Endothelial cell of umbilical vein (primary cell): ENCODE results near the gene ZNF223. TPM values are rescaled to one million over a fixed set of nuclear protein-coding genes. Genes with fewer than 3 reads are reported as not detected.

Experiments
- BruUV-seq: library from RNA; stranded (reverse); fragments of 400-500 nt; replicated peaks from 2 replicates; lab custom pipeline; 2021; lab: Mats Ljungman, UMichigan
- CTCF ChIA-PET: fragments of 300-600, 350-600 bp; sonication (Branson Sonifier 250); formaldehyde crosslinking; loops from one replicate; lab custom pipeline; 2021; ENCODE audit warnings: antibody characterized with exemption, inconsistent platforms; lab: Charles Lee
- POLR2A ChIA-PET: fragments of 300-600, 350-600 bp; sonication (Branson Sonifier 250); formaldehyde crosslinking; loops from one replicate; lab custom pipeline; 2021; ENCODE audit warnings: antibody characterized with exemption, inconsistent platforms; lab: Charles Lee
- DNase-seq: peaks from one replicate; pipeline ENCODE4 v3.0.0-alpha.2; 2011; ENCODE audit warnings: low read depth, low spot score
- FAIRE-seq: peaks from 2 replicates; lab custom pipeline; 2011; peaks lifted over from hg19 to GRCh38; lab: Jason Lieb, UNC
- H2AFZ ChIP-seq: 2 replicates; pipeline ENCODE4 v1.6.0; 2012; ENCODE audit warnings: low read depth, low read length, control low read depth, inconsistent platforms
- H3K27ac ChIP-seq: 2 replicates; pipeline ENCODE4 v1.5.1; 2011; ENCODE audit warnings: low read depth, mild to moderate bottlenecking, control low read depth, low read length, moderate library complexity; ENCODE audit not compliant: insufficient read depth
- H3K27me3 ChIP-seq, 2 experiments: 2 replicates each; pipeline versions ENCODE4 v1.6.0 to v1.6.1; 2011; ENCODE audit warnings: low read length in 2 of 2, mixed read lengths in 1 of 2; ENCODE audit not compliant: control insufficient read depth in 2 of 2, insufficient read depth in 2 of 2
- H3K36me3 ChIP-seq, 2 experiments: 2 replicates in 1 of 2; 3 replicates in 1 of 2; pipeline ENCODE4 v1.5.1; 2011; ENCODE audit warnings: low read length in 2 of 2, mild to moderate bottlenecking in 1 of 2, moderate library complexity in 1 of 2; ENCODE audit not compliant: control insufficient read depth in 2 of 2, insufficient read depth in 2 of 2; ENCODE audit errors: extremely low read depth in 1 of 2
- H3K4me1 ChIP-seq: 3 replicates; pipeline ENCODE4 v1.5.1; 2011; ENCODE audit warnings: mild to moderate bottlenecking, low read length; ENCODE audit not compliant: control insufficient read depth, insufficient read depth; ENCODE audit errors: extremely low read depth
- H3K4me2 ChIP-seq: 2 replicates; pipeline ENCODE4 v1.6.1; 2011; ENCODE audit warnings: low read length, control low read depth, mixed read lengths; ENCODE audit not compliant: insufficient read depth
- H3K4me3 ChIP-seq, 3 experiments: fragments of 200-600 bp in 1 of 3; sonication (generic), shearing (Covaris generic) in 1 of 3; replicated peaks in 1 of 3; 2 replicates each; pipeline ENCODE4 v1.5.1; 2011 to 2016; ENCODE audit warnings: control low read depth in 3 of 3, low read length in 3 of 3, mild to moderate bottlenecking in 2 of 3, inconsistent platforms in 1 of 3, low read depth in 1 of 3, moderate library complexity in 1 of 3; ENCODE audit not compliant: insufficient read depth in 1 of 3
- H3K79me2 ChIP-seq: 2 replicates; pipeline ENCODE4 v1.6.0; 2012; ENCODE audit warnings: low read length, inconsistent platforms; ENCODE audit not compliant: control insufficient read depth, insufficient read depth
- H3K9ac ChIP-seq: replicated peaks from 2 replicates; pipeline ENCODE3; 2011; ENCODE audit warnings: low read length, control low read depth; ENCODE audit not compliant: insufficient read depth; ENCODE audit errors: extremely low read depth
- H3K9me1 ChIP-seq: replicated peaks from 3 replicates; pipeline ENCODE4 v1.6.0; 2011; ENCODE audit warnings: mild to moderate bottlenecking, low read length; ENCODE audit not compliant: control insufficient read depth, insufficient read depth; ENCODE audit errors: extremely low read depth
- H3K9me3 ChIP-seq: replicated peaks from 2 replicates; pipeline ENCODE4 v1.5.1; 2012; ENCODE audit warnings: low read length, inconsistent platforms; ENCODE audit not compliant: control insufficient read depth, insufficient read depth
- H4K20me1 ChIP-seq: replicated peaks from 2 replicates; pipeline ENCODE3; 2011; ENCODE audit warnings: mild to moderate bottlenecking, low read length; ENCODE audit not compliant: control insufficient read depth, insufficient read depth; ENCODE audit errors: extremely low read depth
- EZH2 ChIP-seq: IDR thresholded peaks from 2 replicates; pipeline ENCODE4 v1.6.1; 2012; ENCODE audit warnings: borderline replicate concordance, low read depth, mild to moderate bottlenecking, moderate library complexity, low read length, inconsistent platforms; ENCODE audit not compliant: severe bottlenecking
- FOS ChIP-seq: IDR thresholded peaks from 2 replicates; pipeline ENCODE4 v1.6.1; 2011; ENCODE audit warnings: mild to moderate bottlenecking, low read length, moderate library complexity, borderline replicate concordance; ENCODE audit not compliant: insufficient read depth
- GATA2 ChIP-seq: IDR thresholded peaks from 2 replicates; pipeline ENCODE4 v1.7.0; 2011; ENCODE audit warnings: low read depth, mild to moderate bottlenecking, moderate library complexity, mixed read lengths, low read length; ENCODE audit not compliant: insufficient read length, insufficient read depth
- JUN ChIP-seq: IDR thresholded peaks from 2 replicates; pipeline ENCODE4 v1.6.1; 2011; ENCODE audit warnings: borderline replicate concordance, low read depth; ENCODE audit not compliant: insufficient read length, insufficient read depth
- MYC ChIP-seq: IDR thresholded peaks from one replicate; pipeline ENCODE4 v1.6.1; 2011; ENCODE audit warnings: mild to moderate bottlenecking, low read depth, low read length
- POLR2A ChIP-seq: IDR thresholded peaks from 2 replicates; pipeline ENCODE4 v1.6.1; 2012; ENCODE audit warnings: low read depth, mild to moderate bottlenecking, control low read depth, low read length
- POLR2AphosphoS5 ChIP-seq: IDR thresholded peaks from 2 replicates; pipeline ENCODE4 v1.6.1; 2012; ENCODE audit warnings: low read depth, mild to moderate bottlenecking, control low read depth, low read length, moderate library complexity; ENCODE audit not compliant: insufficient read depth
- dilution Hi-C: fragments of 300-500 bp; cut with MboI; formaldehyde crosslinking; loops from one replicate; pipeline ENCODE4 v1.15.0; 2019; ENCODE audit warnings: low sequenced_read_pairs; ENCODE audit not compliant: extremely low pct_ligation_motif_present
- intact Hi-C: fragments of 100-400 bp; cut with micrococcal nuclease; formaldehyde crosslinking; loops from one replicate; pipeline ENCODE4 v1.10.0; 2022
- polyA plus RNA-seq, 4 experiments: library from polyadenylated mRNA; depleted of rRNA in 3 of 4; stranded (reverse) in 3 of 4; unstranded in 1 of 4; fragments of >200 nt; gene quantifications; 2 replicates each; pipeline versions ENCODE4 v1.2.1 to v1.2.3, GENCODE V29; 2011 to 2012; ENCODE audit warnings: missing spikeins in 1 of 4
- total RNA-seq: library from RNA; stranded (reverse); gene quantifications from 2 replicates; pipeline ENCODE4 v1.2.3, GENCODE V29; 2021
- TF ChIP-seq, protein P1 (sequence below): IDR thresholded peaks from 2 replicates; pipeline ENCODE4 v1.6.1; 2011; ENCODE audit not compliant: insufficient read depth, insufficient read length
- TF ChIP-seq, protein P2 (sequence below), 2 donors: IDR thresholded peaks; 1 replicate in 1 of 2; 2 replicates in 1 of 2; pipeline ENCODE4 v1.5.1; 2011; ENCODE audit warnings: low read length in 2 of 2, mild to moderate bottlenecking in 2 of 2, moderate library complexity in 2 of 2, control low read depth in 1 of 2, inconsistent platforms in 1 of 2, low read depth in 1 of 2; ENCODE audit not compliant: insufficient read depth in 1 of 2; ENCODE audit errors: extremely low read depth in 1 of 2

Gene ZNF223
- total and polyA plus RNA-seq, 2 donors (not counting 3 experiments of a cell fraction or from before 2014, with no cell fraction given): 1.6 to 3.7 TPM

DNA sequence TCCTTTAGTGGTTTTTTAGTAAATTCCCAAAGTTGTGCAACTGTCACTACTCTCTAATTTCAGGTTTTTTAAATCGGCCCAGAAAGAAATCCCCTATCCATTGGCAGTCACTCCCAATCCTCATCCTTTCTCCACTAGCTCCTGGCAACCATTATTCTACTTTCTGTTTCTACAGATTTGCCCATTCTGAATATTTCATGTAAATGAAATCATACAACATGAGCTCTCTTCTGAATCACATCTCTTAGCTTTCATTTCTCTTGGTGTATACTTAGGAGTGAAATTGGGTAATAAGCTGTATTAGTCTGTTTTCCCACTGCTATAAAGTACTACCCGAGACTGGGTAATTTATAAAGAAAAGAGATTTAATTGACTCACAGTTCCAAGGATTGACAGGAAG lies 9.7 kb upstream of the ZNF223 start:
- dilution Hi-C loops (no loop called here), intact Hi-C loops (no loop called here)
- no TSS peak for BruUV-seq
- TF ChIP-seq GATA2 (no peak), EZH2 (no peak), MYC (no peak), JUN (no peak), POLR2AphosphoS5 (no peak), FOS (no peak), POLR2A (no peak)
- TF ChIP-seq, protein P1, sequence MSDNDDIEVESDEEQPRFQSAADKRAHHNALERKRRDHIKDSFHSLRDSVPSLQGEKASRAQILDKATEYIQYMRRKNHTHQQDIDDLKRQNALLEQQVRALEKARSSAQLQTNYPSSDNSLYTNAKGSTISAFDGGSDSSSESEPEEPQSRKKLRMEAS: no peak
- TF ChIP-seq, protein P2, sequence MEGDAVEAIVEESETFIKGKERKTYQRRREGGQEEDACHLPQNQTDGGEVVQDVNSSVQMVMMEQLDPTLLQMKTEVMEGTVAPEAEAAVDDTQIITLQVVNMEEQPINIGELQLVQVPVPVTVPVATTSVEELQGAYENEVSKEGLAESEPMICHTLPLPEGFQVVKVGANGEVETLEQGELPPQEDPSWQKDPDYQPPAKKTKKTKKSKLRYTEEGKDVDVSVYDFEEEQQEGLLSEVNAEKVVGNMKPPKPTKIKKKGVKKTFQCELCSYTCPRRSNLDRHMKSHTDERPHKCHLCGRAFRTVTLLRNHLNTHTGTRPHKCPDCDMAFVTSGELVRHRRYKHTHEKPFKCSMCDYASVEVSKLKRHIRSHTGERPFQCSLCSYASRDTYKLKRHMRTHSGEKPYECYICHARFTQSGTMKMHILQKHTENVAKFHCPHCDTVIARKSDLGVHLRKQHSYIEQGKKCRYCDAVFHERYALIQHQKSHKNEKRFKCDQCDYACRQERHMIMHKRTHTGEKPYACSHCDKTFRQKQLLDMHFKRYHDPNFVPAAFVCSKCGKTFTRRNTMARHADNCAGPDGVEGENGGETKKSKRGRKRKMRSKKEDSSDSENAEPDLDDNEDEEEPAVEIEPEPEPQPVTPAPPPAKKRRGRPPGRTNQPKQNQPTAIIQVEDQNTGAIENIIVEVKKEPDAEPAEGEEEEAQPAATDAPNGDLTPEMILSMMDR (IDR thresholded peaks at IDR 0.05; ENCODE audit: extremely low read depth in 1 of 2, insufficient read depth in 1 of 2, low read depth in 1 of 2, low read length in 2 of 2): no peak
- H3K9me3 ChIP-seq: no peaks in the 10 kb centered on the region
- CTCF ChIA-PET: no interaction called here
- no peak overlapping the region for H3K27ac ChIP-seq
- no peaks in the 10 kb centered on the region for H3K9me1 ChIP-seq
- no peaks in the 10 kb centered on the region for H3K79me2 ChIP-seq
- FAIRE-seq (no peak), DNase-seq (no peak)
- no peaks in the 10 kb centered on the region for H4K20me1 ChIP-seq
- POLR2A ChIA-PET: no interaction called here
- H3K4me3 ChIP-seq: no peak overlapping the region
- H3K4me1 ChIP-seq: no peaks in the 10 kb centered on the region
- no peak overlapping the region for H2AFZ ChIP-seq
- H3K9ac ChIP-seq: no peak overlapping the region
- H3K27me3 ChIP-seq: peaks cover 0 to 4% of the 10 kb centered on the region in 2 experiments
- no peak overlapping the region for H3K4me2 ChIP-seq
- no peaks in the 10 kb centered on the region for H3K36me3 ChIP-seq
